Measurements from ENCODE around the gene GUSB. TPM values are rescaled to one million over a fixed set of nuclear protein-coding genes. Genes with fewer than 3 reads are reported as not detected.

GUSB gene
- total RNA-seq = 23.7 and 41.9 TPM in 2 replicates

GRCh38 chr7:65981965-65982792 lies at the start of gene GUSB:
Gene GUSB, minus strand, starts transcription at chr7:65982213. Its CDS starts 30 bp downstream, at chr7:65982183.

Other genes starting within 250 kb of the GUSB start
- gene VKORC1L1, start 109.1 kb downstream of the GUSB start, total RNA-seq = 9.8 and 15.5 TPM in 2 replicates
- gene ASL, start 93.6 kb upstream of the GUSB start, total RNA-seq = 58.2 and 84.7 TPM in 2 replicates
- gene CRCP, start 132.6 kb upstream of the GUSB start, total RNA-seq = 21.7 and 22.2 TPM in 2 replicates
- 71.6 and 122 TPM in 2 replicates for gene TPST1, start 223.1 kb upstream of the GUSB start, total RNA-seq

Measured in epithelial cell of alveolus of lung (primary cell).